Breast epithelium (tissue), 4 donors: ENCODE measurements around the gene ZNF835. TPM values are rescaled to one million over a fixed set of nuclear protein-coding genes. Genes with fewer than 3 reads are reported as not detected.

Source experiments
- DNase-seq, 2 donors: peaks; one replicate each; pipeline ENCODE4 v3.0.0-alpha.2; 2019; ENCODE audit warnings: low spot score in 2 of 2
- H3K27ac ChIP-seq, 2 donors: fragments of 200-600 bp; sonication (generic) in 1 of 2; one replicate each; pipeline ENCODE4 v1.5.1; 2016 to 2019; ENCODE audit warnings: mild to moderate bottlenecking in 1 of 2
- H3K27me3 ChIP-seq, 2 donors: fragments of 200-600 bp; sonication (generic) in 1 of 2; one replicate each; pipeline versions ENCODE4 v1.5.1 to v1.6.0; 2017 to 2019; ENCODE audit warnings: control low read depth in 1 of 2, mild to moderate bottlenecking in 1 of 2
- H3K36me3 ChIP-seq: fragments of 200-600 bp; one replicate; pipeline ENCODE4 v1.5.1; 2019
- H3K4me1 ChIP-seq, 2 donors: fragments of 200-600 bp; sonication (generic); one replicate each; pipeline ENCODE4 v1.5.1; 2016 to 2019; ENCODE audit warnings: control low read depth in 1 of 2
- H3K4me3 ChIP-seq, 3 donors: fragments of 200-600 bp; sonication (generic); 1 replicate in 2 of 3; 2 replicates in 1 of 3; pipeline ENCODE4 v1.5.1; 2016 to 2019; ENCODE audit warnings: mild to moderate bottlenecking in 3 of 3, moderate library complexity in 2 of 3
- H3K9me3 ChIP-seq, 2 donors: fragments of 200-600 bp; sonication (generic) in 1 of 2; one replicate each; pipeline ENCODE4 v1.5.1; 2016 to 2019; ENCODE audit warnings: control low read depth in 1 of 2
- CTCF ChIP-seq, 3 donors: fragments of 450-650 bp; IDR thresholded peaks; one replicate each; pipeline ENCODE4 v1.5.1; 2016 to 2017; ENCODE audit warnings: antibody characterized with exemption in 3 of 3, mild to moderate bottlenecking in 3 of 3, moderate library complexity in 3 of 3
- POLR2A ChIP-seq: fragments of 450-650 bp; IDR thresholded peaks from one replicate; pipeline ENCODE4 v1.6.1; 2016; ENCODE audit warnings: antibody characterized with exemption, mild to moderate bottlenecking, moderate library complexity
- POLR2AphosphoS5 ChIP-seq, 3 donors: sonication (generic); formaldehyde crosslinking; IDR thresholded peaks; one replicate each; pipeline ENCODE4 v1.6.1; 2017; ENCODE audit warnings: antibody characterized with exemption in 3 of 3
- intact Hi-C: fragments of 100-400 bp; cut with DNase I; formaldehyde crosslinking; loops from one replicate; pipeline ENCODE4 v1.15.1; 2023; ENCODE audit warnings: low total_unique reads
- total RNA-seq, 3 donors: library from RNA; depleted of rRNA; stranded (reverse); fragments of >200 nt; gene quantifications; one replicate each; pipeline ENCODE4 v1.1.0, GENCODE V29; 2016

The ZNF835 gene
- total RNA-seq, 3 donors from 2014 or later: 3.6 to 8.0 (median 7.0) TPM

- H3K36me3 ChIP-seq: no peaks in the 10 kb centered on the region
- H3K27me3 ChIP-seq: peaks cover 0 to 18% of the 10 kb centered on the region in 2 donors
- no peak within 1 kb of the TSS for H3K27ac ChIP-seq
- TF ChIP-seq CTCF (IDR thresholded peaks at IDR 0.05) (no peak), POLR2AphosphoS5 (IDR thresholded peaks at IDR 0.05) (no peak), POLR2A (no peak)
- H3K4me3 ChIP-seq: no peak within 1 kb of the TSS
- intact Hi-C loops: no loop called here
- H3K4me1 ChIP-seq: no peaks in the 10 kb centered on the region
- peaks cover 4 to 35% of the 10 kb centered on the region in 2 donors for H3K9me3 ChIP-seq
- no peak for DNase-seq
These were observed 28.7 kb downstream of the ZNF835 start, which contains the start of gene SMIM17 for GRCh38 chr19:56642711-56643459. TSS of gene SMIM17 (plus strand) at chr19:56643159. CDS start at chr19:56645668, 2,509 bp downstream.

GRCh38 chr19:56639217-56639616, 32.3 kb downstream of the ZNF835 start:
- Histone ChIP-seq H3K36me3 (no peaks in the 10 kb centered on the region), H3K9me3 (peaks cover 0 to 32% of the 10 kb centered on the region in 2 donors), H3K4me1 (no peaks in the 10 kb centered on the region), H3K4me3 (no peak overlapping the region), H3K27ac (no peak overlapping the region), H3K27me3 (peaks cover 0 to 18% of the 10 kb centered on the region in 2 donors)
- intact Hi-C loops: no loop called here
- TF ChIP-seq POLR2AphosphoS5 (IDR thresholded peaks at IDR 0.05): no peak
- TF ChIP-seq CTCF (IDR thresholded peaks at IDR 0.05): no peak
- no peak for TF ChIP-seq POLR2A
- DNase-seq: no peak

GRCh38 chr19:56637976-56638555, 33.5 kb downstream of the ZNF835 start:
- H3K4me3 ChIP-seq: no peak overlapping the region
- no peaks in the 10 kb centered on the region for H3K4me1 ChIP-seq
- TF ChIP-seq POLR2A (no peak), POLR2AphosphoS5 (IDR thresholded peaks at IDR 0.05) (peak in 1 of 3 donors; percentile 40), CTCF (IDR thresholded peaks at IDR 0.05) (no peak)
- intact Hi-C loops: no loop called here
- H3K36me3 ChIP-seq: no peaks in the 10 kb centered on the region
- H3K27ac ChIP-seq: no peak overlapping the region
- peak; percentile 31 to 76 for DNase-seq
- peaks cover 0 to 10% of the 10 kb centered on the region in 2 donors for H3K27me3 ChIP-seq
- H3K9me3 ChIP-seq: peaks cover 10 to 33% of the 10 kb centered on the region in 2 donors

- intact Hi-C loops: loop anchor here (5.0 kb wide), 1 partner anchor 286 kb away; no protein-coding TSS in a partner anchor
- H3K36me3 ChIP-seq: no peaks in the 10 kb centered on the region
- H3K27me3 ChIP-seq: no peaks in the 10 kb centered on the region
- H3K4me1 ChIP-seq: no peaks in the 10 kb centered on the region
- TF ChIP-seq POLR2AphosphoS5 (IDR thresholded peaks at IDR 0.05) (no peak), CTCF (IDR thresholded peaks at IDR 0.05) (no peak), POLR2A (no peak)
- no peak overlapping the region for H3K27ac ChIP-seq
- H3K4me3 ChIP-seq: no peak overlapping the region
- DNase-seq: no peak
- peaks cover 48 to 58% of the 10 kb centered on the region in 2 donors for H3K9me3 ChIP-seq
These were observed 38.5 kb downstream of the ZNF835 start for GRCh38 chr19:56633021-56633420.

GRCh38 chr19:56625708-56626107, 45.8 kb downstream of the ZNF835 start:
- DNase-seq: no peak
- H3K4me1 ChIP-seq: no peaks in the 10 kb centered on the region
- peaks cover 32 to 94% of the 10 kb centered on the region in 2 donors for H3K9me3 ChIP-seq
- H3K36me3 ChIP-seq: peaks cover 6% of the 10 kb centered on the region
- intact Hi-C loops: no loop called here
- TF ChIP-seq CTCF (IDR thresholded peaks at IDR 0.05) (no peak), POLR2A (no peak), POLR2AphosphoS5 (IDR thresholded peaks at IDR 0.05) (no peak)
- H3K27me3 ChIP-seq: no peaks in the 10 kb centered on the region
- no peak overlapping the region for H3K4me3 ChIP-seq
- H3K27ac ChIP-seq: no peak overlapping the region
